GM03348 (cell line): Measurements from ENCODE around the gene MED12.
"Not testable (repeated sequence)": the region's sequence is repeated elsewhere in the genome, so short reads cannot be mapped to it uniquely, and the experiment has no call there.

Experiments
- DNase-seq: peaks from one replicate; pipeline ENCODE4 v3.0.0; 2012; ENCODE audit warnings: low spot score

Gene MED12

DNA sequence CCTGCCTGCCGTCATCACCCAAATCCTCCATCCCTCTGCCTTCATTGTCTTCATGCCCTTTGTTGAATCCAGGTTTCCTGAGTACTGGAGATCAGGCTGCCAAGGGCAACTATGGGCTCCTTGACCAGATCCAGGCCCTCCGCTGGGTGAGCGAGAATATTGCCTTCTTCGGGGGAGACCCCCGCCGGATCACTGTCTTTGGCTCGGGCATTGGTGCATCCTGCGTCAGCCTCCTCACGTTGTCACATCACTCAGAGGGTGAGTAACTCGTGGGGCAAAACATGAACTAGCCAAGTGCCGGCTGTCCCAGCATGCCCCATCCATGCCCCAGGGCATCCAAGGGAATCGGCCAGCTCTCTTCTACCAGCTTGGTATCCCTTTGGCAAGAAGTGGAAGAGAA is 45.7 kb downstream of the MED12 start:
- DNase-seq, result no peak

DNA sequence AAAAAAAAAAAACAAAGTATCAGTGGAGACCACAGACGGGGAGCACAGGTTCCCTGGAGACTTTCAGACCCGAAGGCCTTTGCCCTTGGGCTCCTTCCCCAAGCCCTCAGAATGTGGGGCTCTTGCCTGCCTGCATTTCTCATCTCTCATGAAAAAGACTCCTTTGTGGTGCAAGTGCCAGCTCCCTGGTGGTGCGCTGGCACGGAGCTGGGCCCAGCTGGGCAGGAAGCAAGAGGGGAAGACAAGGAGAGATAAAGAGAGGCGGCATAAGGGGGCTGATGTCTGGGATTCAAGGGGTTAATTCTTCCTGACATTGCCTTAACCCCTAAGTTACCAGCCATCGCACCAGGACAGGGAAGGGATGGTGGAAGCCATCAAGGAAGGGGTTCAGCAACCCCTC is 48.1 kb downstream of the MED12 start:
- DNase-seq, result no peak

DNA sequence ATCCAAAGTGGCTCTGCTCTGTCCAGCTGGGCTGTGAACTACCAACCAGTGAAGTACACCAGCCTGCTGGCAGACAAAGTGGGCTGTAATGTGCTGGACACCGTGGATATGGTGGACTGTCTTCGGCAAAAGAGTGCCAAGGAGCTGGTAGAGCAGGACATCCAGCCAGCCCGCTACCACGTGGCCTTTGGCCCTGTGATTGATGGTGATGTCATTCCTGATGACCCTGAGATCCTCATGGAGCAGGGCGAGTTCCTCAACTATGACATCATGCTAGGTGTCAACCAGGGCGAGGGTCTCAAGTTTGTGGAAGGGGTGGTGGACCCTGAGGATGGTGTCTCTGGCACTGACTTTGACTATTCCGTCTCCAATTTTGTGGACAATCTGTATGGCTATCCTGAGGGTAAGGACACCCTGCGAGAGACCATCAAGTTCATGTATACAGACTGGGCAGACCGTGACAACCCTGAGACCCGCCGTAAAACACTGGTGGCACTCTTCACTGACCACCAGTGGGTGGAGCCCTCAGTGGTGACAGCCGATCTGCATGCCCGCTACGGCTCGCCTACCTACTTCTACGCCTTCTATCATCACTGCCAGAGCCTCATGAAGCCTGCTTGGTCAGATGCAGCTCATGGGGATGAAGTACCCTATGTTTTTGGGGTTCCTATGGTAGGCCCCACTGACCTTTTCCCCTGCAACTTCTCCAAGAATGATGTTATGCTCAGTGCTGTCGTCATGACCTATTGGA is 48.8 kb downstream of the MED12 start:
- DNase-seq, result no peak

- no peak for DNase-seq
Observed at GRCh38 chrX:71168134-71168533, 49.7 kb downstream of the MED12 start.

DNA sequence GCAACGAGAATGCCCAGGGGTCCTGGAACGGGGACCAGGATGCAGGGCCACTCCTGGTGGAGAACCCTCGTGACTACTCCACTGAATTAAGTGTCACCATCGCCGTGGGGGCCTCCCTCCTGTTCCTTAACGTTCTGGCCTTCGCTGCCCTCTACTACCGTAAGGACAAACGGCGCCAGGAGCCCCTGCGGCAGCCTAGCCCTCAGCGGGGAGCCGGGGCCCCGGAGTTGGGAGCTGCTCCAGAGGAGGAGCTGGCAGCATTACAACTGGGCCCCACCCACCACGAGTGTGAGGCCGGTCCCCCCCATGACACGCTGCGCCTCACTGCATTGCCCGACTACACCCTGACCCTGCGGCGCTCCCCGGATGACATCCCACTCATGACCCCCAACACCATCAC is 51.2 kb downstream of the MED12 start:
- DNase-seq, result no peak

DNA sequence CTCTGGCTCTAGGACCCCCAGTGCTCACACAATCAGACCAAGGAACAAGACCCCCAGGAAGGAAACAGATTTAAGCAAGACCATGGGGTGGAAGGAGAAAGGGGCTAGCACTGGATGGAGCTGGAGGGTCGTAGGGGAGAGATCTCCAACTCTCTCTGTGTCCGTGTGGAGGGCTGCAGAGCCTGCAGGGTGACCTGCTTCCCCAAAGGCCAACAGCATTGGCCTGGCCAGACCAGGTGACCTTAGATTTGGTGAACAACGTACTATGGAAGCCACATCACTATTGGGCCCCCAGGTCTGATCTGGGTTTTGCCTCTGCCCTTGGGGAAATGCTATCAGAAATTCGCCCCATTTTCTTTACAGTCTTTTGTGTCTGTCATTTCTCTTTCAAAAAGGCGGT is 52.3 kb downstream of the MED12 start:
- no peak for DNase-seq

- no peak for DNase-seq
Observed at GRCh38 chrX:71171110-71171801, 52.9 kb downstream of the MED12 start.

DNA sequence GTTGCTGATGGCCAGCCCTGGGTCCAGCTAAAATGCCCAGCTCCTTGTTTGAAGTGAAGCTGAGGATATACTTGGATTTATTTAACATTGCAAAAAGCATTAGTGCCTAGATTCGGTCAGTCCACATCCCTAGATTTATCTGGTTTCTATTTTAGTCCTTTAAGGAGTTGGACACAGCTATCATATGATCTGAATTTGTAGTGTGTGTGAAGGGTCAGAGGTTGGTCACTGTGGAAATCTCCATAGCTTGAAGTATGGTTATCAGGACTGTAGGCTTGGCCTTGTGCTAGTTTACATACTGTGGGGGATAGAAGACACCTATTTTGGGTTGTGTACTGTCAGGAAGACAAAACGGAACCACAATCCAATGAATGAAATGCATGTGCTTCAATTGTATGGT is 55.0 kb downstream of the MED12 start:
- no peak for DNase-seq

DNA sequence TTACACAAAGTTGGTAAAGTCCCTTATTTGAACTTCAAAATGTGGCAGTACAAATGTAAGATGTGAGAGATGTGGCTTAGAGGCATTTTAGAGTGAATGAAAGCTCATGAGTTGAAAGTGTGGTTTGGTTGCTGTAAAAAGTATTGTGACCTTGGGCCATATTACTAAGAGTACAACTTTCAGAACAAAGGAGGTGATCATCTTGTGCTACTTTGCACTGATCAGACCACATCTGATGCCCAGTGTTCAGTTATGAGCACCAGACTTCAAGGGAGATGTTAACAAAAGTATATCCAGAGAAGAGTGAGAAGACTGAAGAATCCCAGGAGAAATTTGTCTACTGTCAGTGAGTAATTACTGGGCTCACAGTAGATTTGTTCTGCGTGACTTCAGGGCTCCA is 56.4 kb downstream of the MED12 start:
- no peak for DNase-seq

GRCh38 chrX:71175531-71175930 is 57.1 kb downstream of the MED12 start:
- DNase-seq, result no peak

DNA sequence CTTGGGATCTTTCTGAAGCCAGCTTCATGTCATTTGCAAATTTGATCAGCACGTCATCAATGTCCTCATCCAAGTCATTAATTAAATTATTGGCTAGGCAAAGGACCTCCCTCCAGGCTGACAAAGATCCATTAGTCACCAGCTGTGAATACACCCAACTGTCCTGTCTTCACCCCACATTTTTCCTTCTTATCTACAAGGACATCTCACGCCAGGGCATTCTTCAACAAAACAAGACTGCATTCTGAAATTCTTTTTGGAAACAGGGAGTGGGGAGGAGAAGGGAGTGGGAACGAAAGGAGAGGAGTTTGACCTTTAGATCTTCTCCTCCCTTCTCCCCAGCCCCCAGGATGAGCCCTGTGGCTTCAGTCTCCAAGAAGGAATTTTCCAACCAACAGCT is 58.9 kb downstream of the MED12 start:
- peak; percentile 27 for DNase-seq

DNA sequence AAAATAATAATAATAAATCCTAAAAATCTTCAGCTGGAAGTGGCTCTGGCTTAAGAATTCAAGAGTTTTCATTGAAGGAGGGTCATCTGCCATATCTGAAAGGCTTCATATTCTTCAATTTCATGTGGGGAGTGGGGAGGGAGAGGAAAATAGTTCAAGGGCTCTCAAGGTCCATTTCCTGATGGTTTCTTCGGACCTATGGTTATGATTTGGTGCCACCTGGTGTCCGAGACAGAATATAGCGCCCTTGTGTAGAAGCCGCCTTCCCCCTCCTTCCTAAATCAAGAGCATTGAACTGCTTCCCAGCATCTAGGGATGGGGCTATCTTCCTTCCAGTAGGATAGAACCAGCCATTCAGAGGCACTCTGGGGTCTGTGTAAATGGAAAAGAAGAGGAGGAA is 60.5 kb downstream of the MED12 start:
- peak; percentile 55 for DNase-seq

- not testable (repeated sequence) for DNase-seq
Observed at GRCh38 chrX:71180579-71181265, 62.3 kb downstream of the MED12 start.

DNA sequence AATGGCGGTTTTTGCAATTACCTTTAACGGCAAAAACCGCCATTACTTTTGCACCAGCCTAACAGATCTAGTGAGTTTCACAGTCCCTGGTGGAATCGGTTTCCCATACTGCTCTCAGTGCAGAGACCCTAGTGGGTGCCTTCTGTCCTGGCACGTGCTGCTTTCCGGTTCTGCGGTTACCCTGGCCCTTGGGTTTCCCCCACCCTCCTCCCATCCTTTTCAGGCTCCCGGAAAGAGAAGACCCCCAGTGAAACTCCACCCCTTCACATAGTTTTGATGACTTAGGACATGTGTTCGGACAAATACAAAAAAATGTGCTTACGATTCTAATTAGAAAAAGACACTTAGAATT is 63.1 kb downstream of the MED12 start:
- peak; percentile 6 for DNase-seq

GRCh38 chrX:71181910-71182799 is 63.8 kb downstream of the MED12 start:
- DNase-seq, result peak; percentile 92

- no peak for DNase-seq
Observed at GRCh38 chrX:71182871-71183270, 64.5 kb downstream of the MED12 start.

GRCh38 chrX:71183341-71183740 is 64.9 kb downstream of the MED12 start:
- no peak for DNase-seq

- DNase-seq, result no peak
Observed at GRCh38 chrX:71184092-71184491, 65.7 kb downstream of the MED12 start.

- no peak for DNase-seq
Observed at GRCh38 chrX:71184803-71185495, 66.6 kb downstream of the MED12 start.

DNA sequence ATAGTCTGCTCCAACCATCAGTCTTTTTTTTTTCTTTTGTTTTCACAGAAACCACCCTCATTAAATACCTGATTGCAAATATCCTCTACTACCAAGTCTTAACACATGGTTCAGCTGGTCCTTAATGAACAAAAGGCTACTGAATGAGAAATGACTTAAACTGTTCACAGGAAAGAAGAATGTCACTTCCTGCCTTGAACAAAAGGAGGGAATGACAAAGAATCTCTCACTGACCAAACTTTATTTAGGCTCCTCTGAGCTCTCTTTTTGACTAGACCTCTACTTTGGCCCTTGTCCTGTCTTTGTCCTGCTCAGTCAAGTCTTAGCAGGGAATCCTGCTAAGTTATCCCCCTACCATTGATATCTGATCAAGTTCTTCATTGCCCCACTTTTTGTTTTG is 72.9 kb downstream of the MED12 start:
- no peak for DNase-seq
